OCI-LY1 (cell line): Measurements from ENCODE around the gene SMOC2.

Experiments
- EZH2 ChIP-seq: fragments of 200-600 bp; sonication (generic), shearing (Covaris generic); IDR thresholded peaks from 2 replicates; pipeline ENCODE4 v1.8.0; 2017; ENCODE audit warnings: borderline replicate concordance, mixed run types, mild to moderate bottlenecking, antibody characterized with exemption, low read length, moderate library complexity, mixed read lengths
- TF ChIP-seq, protein P1 (sequence below): fragments of 200-600 bp; sonication (generic), shearing (Covaris generic); IDR thresholded peaks from 2 replicates; pipeline ENCODE4 v1.5.1; 2017; ENCODE audit warnings: mild to moderate bottlenecking, antibody characterized with exemption, low read length, moderate library complexity, mixed read lengths

DNA sequence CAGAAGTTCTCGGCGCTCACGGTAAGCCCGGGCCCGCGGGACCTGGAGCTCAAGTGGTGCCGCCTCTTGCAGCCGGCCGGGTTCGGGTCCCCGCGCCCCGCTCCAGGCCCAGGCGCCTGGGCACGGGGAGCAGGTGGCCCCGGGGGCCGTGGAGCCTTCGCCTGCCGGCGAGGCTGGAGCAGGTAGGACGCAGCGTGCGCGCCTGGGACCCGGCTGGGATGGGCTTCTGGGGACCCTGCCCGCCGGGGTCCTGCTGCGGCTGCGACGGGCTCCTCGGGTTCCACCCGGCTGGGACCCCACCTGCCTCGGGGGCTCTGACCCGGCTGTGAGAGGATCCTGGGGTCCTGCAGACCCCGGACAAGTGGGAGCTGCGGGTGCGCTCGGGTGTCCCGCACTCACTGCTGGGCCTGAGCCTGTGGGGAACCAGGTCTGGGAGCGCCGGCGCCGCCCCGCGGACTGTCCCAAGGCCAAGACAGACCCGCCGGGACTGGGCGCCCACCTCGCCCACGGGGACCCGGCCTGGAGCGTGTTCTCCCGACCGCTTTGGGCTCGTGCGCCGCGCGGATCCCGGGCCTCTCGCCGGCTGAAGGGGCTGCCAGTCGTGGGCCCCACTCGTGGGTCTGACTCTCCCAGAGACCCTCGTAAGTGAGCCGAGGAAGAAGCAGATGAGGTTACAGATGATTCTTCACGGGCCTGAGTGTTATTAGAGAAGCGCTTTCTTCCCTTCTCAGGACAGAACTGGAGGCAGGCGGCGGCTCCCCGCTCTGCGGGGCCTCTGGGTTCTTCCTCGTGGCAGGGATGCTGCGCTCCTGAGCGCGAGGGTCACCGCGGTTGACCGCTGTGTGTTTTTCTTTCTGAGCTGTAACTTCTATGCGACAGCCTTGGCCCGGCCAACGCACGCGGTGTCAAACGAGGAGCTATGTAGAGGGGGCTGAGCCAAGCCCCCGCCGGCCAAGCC lies 729 bp downstream of the SMOC2 start:
- TF ChIP-seq, protein P1, sequence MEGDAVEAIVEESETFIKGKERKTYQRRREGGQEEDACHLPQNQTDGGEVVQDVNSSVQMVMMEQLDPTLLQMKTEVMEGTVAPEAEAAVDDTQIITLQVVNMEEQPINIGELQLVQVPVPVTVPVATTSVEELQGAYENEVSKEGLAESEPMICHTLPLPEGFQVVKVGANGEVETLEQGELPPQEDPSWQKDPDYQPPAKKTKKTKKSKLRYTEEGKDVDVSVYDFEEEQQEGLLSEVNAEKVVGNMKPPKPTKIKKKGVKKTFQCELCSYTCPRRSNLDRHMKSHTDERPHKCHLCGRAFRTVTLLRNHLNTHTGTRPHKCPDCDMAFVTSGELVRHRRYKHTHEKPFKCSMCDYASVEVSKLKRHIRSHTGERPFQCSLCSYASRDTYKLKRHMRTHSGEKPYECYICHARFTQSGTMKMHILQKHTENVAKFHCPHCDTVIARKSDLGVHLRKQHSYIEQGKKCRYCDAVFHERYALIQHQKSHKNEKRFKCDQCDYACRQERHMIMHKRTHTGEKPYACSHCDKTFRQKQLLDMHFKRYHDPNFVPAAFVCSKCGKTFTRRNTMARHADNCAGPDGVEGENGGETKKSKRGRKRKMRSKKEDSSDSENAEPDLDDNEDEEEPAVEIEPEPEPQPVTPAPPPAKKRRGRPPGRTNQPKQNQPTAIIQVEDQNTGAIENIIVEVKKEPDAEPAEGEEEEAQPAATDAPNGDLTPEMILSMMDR: no peak
- no peak for TF ChIP-seq EZH2
